ENCODE measurements around the gene GC.

DNA sequence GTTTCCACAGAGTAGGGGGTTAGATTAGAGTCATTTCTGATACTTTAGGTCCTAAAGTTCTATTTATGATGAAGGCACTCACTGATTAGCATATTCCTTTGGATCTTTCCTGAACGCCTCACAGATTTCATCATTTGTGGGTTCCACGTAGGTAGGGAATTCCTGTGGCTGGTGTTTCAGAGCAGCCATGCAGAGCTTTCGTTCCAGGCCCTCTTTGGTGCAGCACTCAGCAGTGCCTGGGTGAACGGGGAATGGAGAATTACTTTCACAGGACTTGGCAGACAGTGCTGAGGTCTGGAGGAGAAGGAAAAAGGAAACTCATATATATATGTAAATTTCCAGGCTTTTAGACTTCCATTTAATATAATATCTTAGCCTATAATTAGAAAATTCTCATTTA is 18.5 kb downstream of the GC start:
- TF ChIP-seq POLR2AphosphoS5 (IDR thresholded peaks at IDR 0.05; ENCODE audit: low read depth, low read length), result no peak
- TF ChIP-seq POLR2A (IDR thresholded peaks at IDR 0.05; ENCODE audit: low read depth, low read length), result no peak

All from GM12892 (cell line).